SK-N-SH (cell line): ENCODE data around the gene LRRC2.

Source experiments
- NRF1 ChIP-seq: IDR thresholded peaks from 2 replicates; pipeline ENCODE4 v1.6.1; 2012; ENCODE audit warnings: low read depth, mild to moderate bottlenecking, low read length
- TEAD4 ChIP-seq: IDR thresholded peaks from 2 replicates; pipeline ENCODE4 v1.4.0; 2012; ENCODE audit warnings: mild to moderate bottlenecking, borderline replicate concordance; ENCODE audit not compliant: insufficient read depth
- TF ChIP-seq, protein P1 (sequence below): fragments of 200-600 bp; sonication (generic); IDR thresholded peaks from 2 replicates; pipeline ENCODE4 v1.6.1; 2017; ENCODE audit warnings: antibody characterized with exemption, mild to moderate bottlenecking, moderate library complexity

DNA sequence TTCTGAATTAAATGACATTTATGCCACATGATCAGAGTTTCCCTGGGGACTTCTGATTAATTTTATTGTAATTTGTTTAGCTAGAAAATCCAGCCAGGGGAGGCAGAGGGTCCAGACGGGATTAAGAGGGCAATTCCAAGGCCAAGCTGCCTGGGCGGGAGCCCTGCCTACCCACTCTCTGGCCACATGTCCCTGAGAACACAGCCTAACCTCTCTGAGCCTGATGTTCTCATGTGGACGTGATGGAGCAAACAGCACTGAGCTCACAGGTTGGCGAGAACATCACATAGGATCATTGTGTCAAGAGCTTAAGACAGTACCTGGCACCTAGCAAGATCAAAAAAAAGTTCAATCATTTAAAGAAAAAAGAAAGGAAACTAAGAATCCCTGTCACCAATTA is 1.0 kb downstream of the LRRC2 start:
- TF ChIP-seq NRF1 (no peak), TEAD4 (no peak)
- TF ChIP-seq, protein P1, sequence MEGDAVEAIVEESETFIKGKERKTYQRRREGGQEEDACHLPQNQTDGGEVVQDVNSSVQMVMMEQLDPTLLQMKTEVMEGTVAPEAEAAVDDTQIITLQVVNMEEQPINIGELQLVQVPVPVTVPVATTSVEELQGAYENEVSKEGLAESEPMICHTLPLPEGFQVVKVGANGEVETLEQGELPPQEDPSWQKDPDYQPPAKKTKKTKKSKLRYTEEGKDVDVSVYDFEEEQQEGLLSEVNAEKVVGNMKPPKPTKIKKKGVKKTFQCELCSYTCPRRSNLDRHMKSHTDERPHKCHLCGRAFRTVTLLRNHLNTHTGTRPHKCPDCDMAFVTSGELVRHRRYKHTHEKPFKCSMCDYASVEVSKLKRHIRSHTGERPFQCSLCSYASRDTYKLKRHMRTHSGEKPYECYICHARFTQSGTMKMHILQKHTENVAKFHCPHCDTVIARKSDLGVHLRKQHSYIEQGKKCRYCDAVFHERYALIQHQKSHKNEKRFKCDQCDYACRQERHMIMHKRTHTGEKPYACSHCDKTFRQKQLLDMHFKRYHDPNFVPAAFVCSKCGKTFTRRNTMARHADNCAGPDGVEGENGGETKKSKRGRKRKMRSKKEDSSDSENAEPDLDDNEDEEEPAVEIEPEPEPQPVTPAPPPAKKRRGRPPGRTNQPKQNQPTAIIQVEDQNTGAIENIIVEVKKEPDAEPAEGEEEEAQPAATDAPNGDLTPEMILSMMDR, result no peak
